Dendritic cell treated with granulocyte-macrophage colony-stimulating factor and Interleukin-4, amounts not matched to agents 40 ng/mL and 50 ng/mL, for 4 days (primary cell): ENCODE data around the gene PTH1R.

Source experiments
- H3K27ac Mint-ChIP-seq: one replicate; pipeline ENCODE4 v1.8.0; 2022; ENCODE audit warnings: mild to moderate bottlenecking, mixed read lengths
- H3K27me3 Mint-ChIP-seq: one replicate; pipeline ENCODE4 v1.8.0; 2022; ENCODE audit warnings: mild to moderate bottlenecking, mixed read lengths
- H3K36me3 Mint-ChIP-seq: one replicate; pipeline ENCODE4 v1.8.0; 2022; ENCODE audit warnings: low read depth, mixed read lengths
- H3K4me1 Mint-ChIP-seq: one replicate; pipeline ENCODE4 v1.8.0; 2022; ENCODE audit warnings: low read depth, mixed read lengths
- H3K4me3 Mint-ChIP-seq: one replicate; pipeline ENCODE4 v1.8.0; 2022; ENCODE audit warnings: mild to moderate bottlenecking, moderate library complexity, mixed read lengths
- H3K9me3 Mint-ChIP-seq: one replicate; pipeline ENCODE4 v1.8.0; 2022; ENCODE audit warnings: mixed read lengths
- intact Hi-C: fragments of 100-400 bp; cut with micrococcal nuclease; formaldehyde crosslinking; loops from one replicate; pipeline ENCODE4 v1.15.0; 2022

The PTH1R gene

DNA sequence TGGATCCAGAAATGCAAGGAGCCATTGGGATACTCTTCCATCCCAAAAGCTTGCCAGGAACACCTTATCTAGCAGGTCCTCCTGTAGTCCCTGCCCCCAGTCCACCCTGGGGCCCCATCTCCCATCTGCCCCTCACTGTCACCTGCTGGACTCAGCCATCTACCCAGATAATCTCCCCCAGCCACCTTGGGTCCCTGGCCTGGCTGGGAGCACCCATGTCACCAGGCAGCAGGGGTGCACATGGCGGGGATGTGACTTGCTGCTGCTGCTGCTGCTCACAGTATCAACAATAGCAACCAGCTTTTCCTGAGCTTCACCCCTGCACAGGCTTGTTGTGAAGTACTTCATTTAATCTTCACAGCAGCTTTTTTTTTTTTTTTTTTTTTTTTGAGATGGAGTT is 12.6 kb downstream of the PTH1R start:
- Mint-ChIP-seq H3K4me1 (peaks cover 24% of the 10 kb centered on the region), H3K27me3 (peaks cover 76% of the 10 kb centered on the region), H3K27ac (no peak overlapping the region), H3K4me3 (no peak overlapping the region), H3K36me3 (no peaks in the 10 kb centered on the region), H3K9me3 (no peaks in the 10 kb centered on the region)
- intact Hi-C loops: no loop called here

DNA sequence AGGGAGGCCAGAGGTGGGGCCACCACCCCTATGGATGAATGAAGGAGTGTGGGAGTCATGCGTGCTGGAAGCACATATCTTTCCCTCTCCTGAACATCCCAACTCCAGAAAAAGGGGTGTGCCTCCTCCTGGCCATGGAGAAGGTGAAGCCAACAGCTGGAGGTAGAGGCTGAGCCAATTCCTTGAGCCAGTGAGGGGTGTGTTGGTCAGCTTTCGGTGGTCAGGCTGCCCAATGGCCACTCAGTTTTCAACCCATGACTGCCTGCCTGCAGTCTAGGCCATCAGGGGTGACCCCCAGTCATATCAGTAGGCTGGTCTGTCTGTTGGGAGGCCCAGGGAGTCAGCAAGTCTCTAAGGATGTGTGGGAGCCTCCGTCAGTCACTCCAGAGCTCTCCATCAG is 13.6 kb downstream of the PTH1R start:
- Mint-ChIP-seq H3K36me3 (no peaks in the 10 kb centered on the region), H3K9me3 (no peaks in the 10 kb centered on the region), H3K4me3 (peak overlapping the region; percentile 1), H3K4me1 (peaks cover 24% of the 10 kb centered on the region), H3K27ac (no peak overlapping the region), H3K27me3 (peaks cover 73% of the 10 kb centered on the region)
- intact Hi-C loops: no loop called here

DNA sequence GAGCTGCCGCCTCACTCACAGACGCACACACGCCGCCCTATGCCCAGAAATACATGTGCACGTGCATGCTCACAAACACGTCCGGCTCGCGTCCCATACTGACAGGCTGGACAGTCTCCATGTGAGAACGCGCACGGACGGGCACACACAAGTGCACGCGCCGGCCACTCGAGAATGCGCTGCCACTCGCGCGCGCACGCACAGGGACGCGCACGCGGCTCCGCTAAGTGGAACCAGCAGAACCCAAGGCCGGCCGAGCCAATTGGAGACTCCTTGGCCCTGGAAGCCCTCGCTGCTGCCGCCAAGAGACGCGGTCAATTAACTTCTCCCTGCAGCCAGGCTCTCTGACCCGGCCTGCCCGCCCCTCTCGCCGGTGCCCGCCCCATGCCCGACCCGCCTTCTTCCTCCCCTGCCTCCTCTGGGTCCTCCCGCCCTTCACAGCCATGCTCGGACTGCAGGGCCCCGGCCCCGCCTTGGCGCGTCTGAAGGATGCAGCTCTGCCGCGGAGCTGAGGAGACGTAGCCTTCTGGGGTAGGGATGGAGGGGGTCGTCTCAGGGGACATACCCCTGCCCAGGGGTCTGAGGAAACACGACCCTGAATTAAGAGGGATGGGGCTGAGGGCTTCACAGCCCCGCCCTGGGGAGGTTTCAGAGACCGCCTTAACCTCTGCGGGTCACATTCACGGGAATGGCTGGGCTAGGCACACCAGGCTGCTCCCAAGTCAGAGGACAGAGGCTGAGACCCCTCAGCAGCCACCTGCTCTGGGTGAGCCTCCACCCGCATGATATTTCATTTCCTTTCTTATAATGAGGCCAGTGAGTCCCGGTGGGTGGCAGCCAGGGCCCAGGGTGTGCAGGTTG is 15.0 kb downstream of the PTH1R start:
- H3K4me3 Mint-ChIP-seq: peak overlapping the region; percentile 68
- intact Hi-C loops: no loop called here
- peaks cover 77% of the 10 kb centered on the region for H3K27me3 Mint-ChIP-seq
- H3K4me1 Mint-ChIP-seq: peaks cover 24% of the 10 kb centered on the region
- H3K9me3 Mint-ChIP-seq: no peaks in the 10 kb centered on the region
- no peak overlapping the region for H3K27ac Mint-ChIP-seq
- H3K36me3 Mint-ChIP-seq: no peaks in the 10 kb centered on the region

DNA sequence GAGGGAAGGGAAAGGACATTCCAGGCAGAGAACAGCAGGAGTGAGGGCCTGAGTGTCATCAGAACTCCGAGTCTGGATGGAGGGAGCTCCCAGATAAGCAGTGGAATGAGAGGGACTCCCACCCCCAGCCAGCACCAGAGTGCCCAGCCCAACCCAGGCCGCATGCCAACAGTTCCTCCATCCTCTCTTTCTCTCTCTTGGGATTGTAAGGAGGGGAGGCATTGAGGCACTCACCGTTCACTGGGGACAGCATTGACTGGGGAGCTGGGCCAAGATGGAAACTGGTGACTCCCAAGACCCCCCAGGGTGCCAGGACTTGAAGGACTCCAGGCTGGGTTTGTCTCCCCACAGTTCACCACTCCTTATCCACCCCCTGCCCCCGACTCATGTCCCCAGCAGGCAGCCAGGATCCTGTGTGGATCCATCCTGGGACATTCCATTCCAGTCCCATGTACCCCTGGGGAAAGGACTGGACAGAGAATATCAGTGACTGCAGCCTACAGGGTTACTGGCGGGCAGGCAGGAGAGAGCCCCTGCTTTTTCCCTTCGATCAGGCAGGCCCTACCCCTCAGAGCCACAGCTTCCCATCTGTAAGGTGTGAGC is 15.7 kb downstream of the PTH1R start:
- no peaks in the 10 kb centered on the region for H3K9me3 Mint-ChIP-seq
- no peaks in the 10 kb centered on the region for H3K36me3 Mint-ChIP-seq
- H3K27ac Mint-ChIP-seq: no peak overlapping the region
- intact Hi-C loops: no loop called here
- H3K4me3 Mint-ChIP-seq: no peak overlapping the region
- H3K27me3 Mint-ChIP-seq: peaks cover 82% of the 10 kb centered on the region
- H3K4me1 Mint-ChIP-seq: peaks cover 27% of the 10 kb centered on the region

DNA sequence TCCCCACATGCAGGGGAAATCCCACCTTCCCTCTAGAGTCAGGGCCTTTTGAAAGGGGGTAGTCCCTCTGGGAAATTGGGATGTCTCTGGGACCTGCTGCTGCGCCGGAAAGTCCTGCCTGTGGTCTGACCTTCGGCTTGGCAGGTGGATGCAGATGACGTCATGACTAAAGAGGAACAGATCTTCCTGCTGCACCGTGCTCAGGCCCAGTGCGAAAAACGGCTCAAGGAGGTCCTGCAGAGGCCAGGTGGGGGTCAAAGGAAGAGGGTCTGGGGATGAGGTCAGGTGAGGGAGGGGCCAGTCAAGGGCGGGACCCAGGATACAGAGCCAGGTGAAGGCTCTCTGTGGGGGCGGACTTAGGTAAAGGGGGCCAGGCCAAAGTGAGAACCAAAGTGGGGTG is 16.2 kb downstream of the PTH1R start:
- peaks cover 32% of the 10 kb centered on the region for H3K4me1 Mint-ChIP-seq
- H3K4me3 Mint-ChIP-seq: no peak overlapping the region
- no peak overlapping the region for H3K27ac Mint-ChIP-seq
- no peaks in the 10 kb centered on the region for H3K9me3 Mint-ChIP-seq
- intact Hi-C loops: loop anchor here (2.0 kb wide), 1 partner anchor 27 kb away; no protein-coding TSS in a partner anchor
- peaks cover 86% of the 10 kb centered on the region for H3K27me3 Mint-ChIP-seq
- H3K36me3 Mint-ChIP-seq: no peaks in the 10 kb centered on the region

DNA sequence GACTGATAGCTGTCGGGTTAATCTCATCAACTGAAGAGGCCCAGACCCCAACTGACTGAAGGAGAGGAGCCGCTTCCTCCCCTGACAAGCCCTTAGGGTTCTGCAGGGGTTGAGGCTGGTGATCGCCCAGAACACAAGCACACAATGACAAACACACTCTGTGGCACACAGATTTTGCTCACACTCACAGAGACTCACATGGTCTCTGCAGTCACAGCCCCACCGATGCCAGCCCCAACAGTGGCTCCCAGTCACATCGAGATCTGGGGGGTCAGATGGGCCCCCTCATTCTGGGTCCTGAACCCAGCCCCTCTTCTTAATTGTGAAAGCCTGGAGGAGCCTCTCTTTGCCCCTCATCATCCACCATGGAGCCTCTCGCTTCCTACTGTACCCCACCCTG is 16.7 kb downstream of the PTH1R start:
- intact Hi-C loops: loop anchor here (2.0 kb wide), 1 partner anchor 27 kb away; no protein-coding TSS in a partner anchor
- no peaks in the 10 kb centered on the region for H3K9me3 Mint-ChIP-seq
- peaks cover 36% of the 10 kb centered on the region for H3K4me1 Mint-ChIP-seq
- H3K4me3 Mint-ChIP-seq: no peak overlapping the region
- no peak overlapping the region for H3K27ac Mint-ChIP-seq
- peaks cover 86% of the 10 kb centered on the region for H3K27me3 Mint-ChIP-seq
- no peaks in the 10 kb centered on the region for H3K36me3 Mint-ChIP-seq

DNA sequence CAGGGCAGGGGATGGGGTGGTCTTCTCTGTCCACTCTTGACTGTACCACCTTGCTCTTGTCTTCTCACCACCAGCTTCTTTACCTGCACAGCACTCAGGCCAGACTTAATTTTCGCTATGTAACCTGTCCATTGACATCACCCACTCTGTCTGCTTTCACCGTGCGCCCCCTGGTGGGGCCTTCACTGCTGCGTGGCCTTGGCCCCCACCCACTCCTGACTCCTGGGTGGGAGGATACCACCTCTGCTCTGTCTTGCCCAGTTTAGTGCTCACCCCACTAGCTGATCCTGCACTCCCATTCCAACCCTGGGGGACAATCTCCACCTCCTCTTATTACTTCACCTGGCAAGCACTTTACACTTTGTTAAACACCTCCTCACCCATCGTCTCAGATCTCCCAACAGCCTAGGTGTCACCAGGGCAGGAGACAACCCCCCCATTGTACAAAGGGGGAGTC is 17.7 kb downstream of the PTH1R start:
- Mint-ChIP-seq H3K27me3 (peaks cover 85% of the 10 kb centered on the region), H3K4me3 (no peak overlapping the region), H3K36me3 (no peaks in the 10 kb centered on the region), H3K9me3 (no peaks in the 10 kb centered on the region), H3K4me1 (peaks cover 36% of the 10 kb centered on the region), H3K27ac (no peak overlapping the region)
- intact Hi-C loops: loop anchor here (1.0 to 2.0 kb wide), 2 partner anchors 28 to 190 kb away; no protein-coding TSS in a partner anchor

DNA sequence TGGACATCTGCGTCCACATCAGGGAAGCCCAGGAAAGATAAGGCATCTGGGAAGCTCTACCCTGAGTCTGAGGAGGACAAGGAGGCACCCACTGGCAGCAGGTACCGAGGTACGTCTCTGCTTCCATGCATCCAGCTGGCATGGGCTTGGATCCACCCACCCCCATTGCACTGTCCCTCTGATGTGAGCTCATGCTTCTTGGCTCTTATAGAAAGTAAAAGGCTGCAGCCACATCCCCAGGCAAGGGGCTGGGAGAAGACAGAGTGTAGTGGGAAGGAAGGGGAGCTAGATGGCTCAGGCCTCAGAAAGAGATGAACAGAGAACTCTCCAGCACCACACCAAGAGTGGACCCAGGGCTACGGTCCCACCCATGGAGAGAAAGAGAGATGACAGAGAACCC is 18.2 kb downstream of the PTH1R start:
- peaks cover 86% of the 10 kb centered on the region for H3K27me3 Mint-ChIP-seq
- H3K36me3 Mint-ChIP-seq: no peaks in the 10 kb centered on the region
- H3K4me3 Mint-ChIP-seq: no peak overlapping the region
- intact Hi-C loops: loop anchor here (1.0 to 2.0 kb wide), 2 partner anchors 29 to 190 kb away; no protein-coding TSS in a partner anchor
- H3K9me3 Mint-ChIP-seq: no peaks in the 10 kb centered on the region
- no peak overlapping the region for H3K27ac Mint-ChIP-seq
- peaks cover 36% of the 10 kb centered on the region for H3K4me1 Mint-ChIP-seq

DNA sequence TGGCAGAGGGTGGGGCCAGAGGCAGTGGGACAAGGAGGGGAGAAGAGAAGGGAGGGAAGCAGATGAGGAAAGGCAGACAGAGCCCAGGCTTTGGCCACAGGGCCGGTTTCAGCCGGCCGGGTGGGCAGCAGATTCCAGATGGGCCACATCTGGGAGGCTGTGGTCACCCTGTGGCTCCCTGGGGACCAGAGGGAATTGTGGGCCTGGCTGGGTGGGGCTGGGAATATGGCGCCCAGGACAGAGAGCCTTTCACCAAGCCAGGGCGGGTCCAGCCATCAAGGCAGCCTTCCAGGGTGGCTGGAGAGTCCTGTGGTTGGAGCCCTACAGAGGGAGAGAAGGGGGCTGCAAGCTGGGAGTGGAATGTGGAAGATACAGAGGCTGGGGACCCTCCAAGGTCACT is 18.9 kb downstream of the PTH1R start:
- intact Hi-C loops: no loop called here

DNA sequence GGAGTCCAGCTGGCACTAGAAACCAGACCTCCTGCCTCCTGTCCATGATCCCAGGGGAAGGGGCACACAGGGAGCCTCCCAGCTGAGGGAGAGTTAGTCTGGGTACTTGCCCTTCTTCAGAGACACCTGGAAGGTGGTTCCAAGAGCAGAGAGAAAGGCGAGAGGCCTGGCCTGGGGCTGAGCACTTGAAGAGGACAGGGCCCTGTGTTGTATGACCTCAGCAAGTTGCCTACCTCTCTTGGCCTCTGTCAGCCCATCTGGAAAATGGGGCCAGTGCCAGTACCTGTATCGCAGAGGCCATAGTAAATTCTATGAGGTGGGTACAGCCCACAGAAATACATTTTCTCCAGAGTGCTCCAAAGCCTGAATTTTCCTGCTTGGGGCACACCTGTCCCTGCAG is 19.5 kb downstream of the PTH1R start:
- intact Hi-C loops: no loop called here
- H3K9me3 Mint-ChIP-seq: no peaks in the 10 kb centered on the region
- no peak overlapping the region for H3K4me3 Mint-ChIP-seq

More for the DNA sequence above, 18.9 kb downstream of the PTH1R start:
- Mint-ChIP-seq H3K4me3 (no peak overlapping the region), H3K27ac (no peak overlapping the region), H3K27me3 (peaks cover 80% of the 10 kb centered on the region), H3K36me3 (no peaks in the 10 kb centered on the region), H3K9me3 (no peaks in the 10 kb centered on the region), H3K4me1 (peaks cover 33% of the 10 kb centered on the region)

DNA sequence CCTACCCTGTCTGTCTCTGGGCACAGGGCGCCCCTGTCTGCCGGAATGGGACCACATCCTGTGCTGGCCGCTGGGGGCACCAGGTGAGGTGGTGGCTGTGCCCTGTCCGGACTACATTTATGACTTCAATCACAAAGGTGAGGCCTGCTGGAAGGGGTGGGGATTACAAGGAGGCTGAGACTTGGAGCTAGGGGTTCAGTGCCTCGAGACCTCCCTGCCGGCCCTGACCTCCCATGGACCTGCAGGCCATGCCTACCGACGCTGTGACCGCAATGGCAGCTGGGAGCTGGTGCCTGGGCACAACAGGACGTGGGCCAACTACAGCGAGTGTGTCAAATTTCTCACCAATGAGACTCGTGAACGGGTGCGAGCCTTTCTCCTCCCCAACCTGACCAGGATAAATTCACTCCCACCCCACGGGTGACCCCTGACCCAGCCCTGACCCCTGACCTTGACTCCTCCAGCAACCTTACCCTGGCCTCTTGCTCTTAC is 20.4 kb downstream of the PTH1R start:
- no peak overlapping the region for H3K27ac Mint-ChIP-seq
- H3K36me3 Mint-ChIP-seq: no peaks in the 10 kb centered on the region
- H3K27me3 Mint-ChIP-seq: peaks cover 69% of the 10 kb centered on the region
- no peak overlapping the region for H3K4me3 Mint-ChIP-seq
- intact Hi-C loops: no loop called here
- no peaks in the 10 kb centered on the region for H3K9me3 Mint-ChIP-seq
- peaks cover 18% of the 10 kb centered on the region for H3K4me1 Mint-ChIP-seq

More for the DNA sequence above, 19.5 kb downstream of the PTH1R start:
- Mint-ChIP-seq H3K27me3 (peaks cover 74% of the 10 kb centered on the region), H3K4me1 (peaks cover 27% of the 10 kb centered on the region), H3K36me3 (no peaks in the 10 kb centered on the region), H3K27ac (no peak overlapping the region)

DNA sequence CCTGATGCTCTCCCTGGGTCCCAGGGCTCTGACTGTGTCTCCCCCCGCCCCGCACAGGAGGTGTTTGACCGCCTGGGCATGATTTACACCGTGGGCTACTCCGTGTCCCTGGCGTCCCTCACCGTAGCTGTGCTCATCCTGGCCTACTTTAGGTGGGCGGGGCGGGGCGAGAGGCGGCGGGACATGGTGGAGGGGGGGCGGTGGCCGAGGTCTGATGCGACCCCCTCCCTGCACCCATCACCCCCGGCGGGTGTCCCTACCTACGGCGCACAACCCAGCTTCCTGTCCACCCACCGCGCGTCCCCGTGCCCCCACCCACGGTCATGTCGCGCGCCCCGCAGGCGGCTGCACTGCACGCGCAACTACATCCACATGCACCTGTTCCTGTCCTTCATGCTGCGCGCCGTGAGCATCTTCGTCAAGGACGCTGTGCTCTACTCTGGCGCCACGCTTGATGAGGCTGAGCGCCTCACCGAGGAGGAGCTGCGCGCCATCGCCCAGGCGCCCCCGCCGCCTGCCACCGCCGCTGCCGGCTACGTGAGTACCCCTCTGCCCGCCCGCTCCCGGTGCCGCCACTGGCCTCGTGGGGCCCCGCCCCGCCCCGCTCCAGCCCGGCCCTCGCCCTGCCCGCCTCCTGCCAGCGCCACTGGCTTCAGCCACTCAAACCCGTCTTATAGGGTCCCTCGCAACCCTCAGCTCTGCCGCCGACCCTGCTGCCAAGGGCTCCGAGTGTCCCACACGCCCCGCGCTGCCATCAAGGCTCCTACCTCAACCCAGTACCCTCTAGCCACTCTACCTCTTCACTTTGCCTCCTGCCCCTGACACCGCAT is 21.0 kb downstream of the PTH1R start:
- Mint-ChIP-seq H3K27ac (no peak overlapping the region), H3K4me3 (no peak overlapping the region)
- intact Hi-C loops: no loop called here

DNA sequence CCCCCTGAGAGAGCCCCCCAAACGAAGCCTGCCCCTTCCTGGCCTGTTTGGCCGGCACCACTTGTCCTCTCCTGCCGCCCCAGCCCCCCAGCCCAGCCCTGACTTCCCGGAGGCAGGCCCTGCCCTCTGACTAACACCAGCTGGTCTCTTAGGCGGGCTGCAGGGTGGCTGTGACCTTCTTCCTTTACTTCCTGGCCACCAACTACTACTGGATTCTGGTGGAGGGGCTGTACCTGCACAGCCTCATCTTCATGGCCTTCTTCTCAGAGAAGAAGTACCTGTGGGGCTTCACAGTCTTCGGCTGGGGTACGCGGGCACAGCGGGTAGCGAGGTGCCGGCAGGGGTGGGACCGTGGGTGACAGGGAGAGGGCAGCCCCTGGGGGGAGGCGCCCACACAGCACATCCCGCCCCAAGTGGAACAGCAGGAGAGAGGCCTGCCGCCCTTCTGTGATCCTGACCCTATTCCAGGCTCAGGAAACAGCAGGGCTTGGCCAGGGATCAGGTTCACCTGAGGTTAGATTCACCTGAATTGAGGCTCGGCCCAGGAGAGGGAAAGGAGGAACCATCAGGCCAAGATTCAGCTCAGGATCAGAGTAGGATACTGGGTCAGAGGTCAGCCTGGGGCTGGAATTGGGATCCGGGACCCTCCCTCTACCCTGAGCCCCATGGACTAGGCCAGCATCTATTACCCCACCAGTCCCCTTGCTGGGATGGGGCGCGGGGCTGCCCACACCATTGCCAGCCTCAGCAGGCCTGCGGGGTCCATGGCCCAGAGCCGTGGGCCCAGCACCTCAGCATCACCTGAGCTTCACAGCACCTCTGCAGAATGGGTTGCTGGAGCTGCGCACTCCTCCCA is 21.9 kb downstream of the PTH1R start:
- intact Hi-C loops: no loop called here
- Mint-ChIP-seq H3K4me3 (no peak overlapping the region), H3K4me1 (peaks cover 19% of the 10 kb centered on the region), H3K27ac (no peak overlapping the region), H3K27me3 (peaks cover 56% of the 10 kb centered on the region), H3K36me3 (no peaks in the 10 kb centered on the region), H3K9me3 (no peaks in the 10 kb centered on the region)

More for the DNA sequence above, 21.0 kb downstream of the PTH1R start:
- Mint-ChIP-seq H3K4me1 (peaks cover 20% of the 10 kb centered on the region), H3K36me3 (no peaks in the 10 kb centered on the region), H3K27me3 (peaks cover 62% of the 10 kb centered on the region), H3K9me3 (no peaks in the 10 kb centered on the region)
